HG03045 (cell line): ENCODE data around the gene ASF1B.

ENCODE experiments used
- ATAC-seq: cut with Tn5 transposase; IDR thresholded peaks from one replicate; pipeline ENCODE4 v1.9.1; 2021; ENCODE audit warnings: mild to moderate bottlenecking, moderate library complexity; ENCODE audit not compliant: unreplicated experiment

Gene ASF1B

GRCh38 chr19:14112051-14112808 lies 24.2 kb downstream of the ASF1B start:
- no peak for ATAC-seq

GRCh38 chr19:14111486-14111885 lies 24.9 kb downstream of the ASF1B start:
- ATAC-seq, result no peak

- ATAC-seq, result no peak
These were observed 25.7 kb downstream of the ASF1B start for GRCh38 chr19:14110650-14111049.

GRCh38 chr19:14107581-14108461 lies 28.6 kb downstream of the ASF1B start:
- no peak for ATAC-seq

- no peak for ATAC-seq
These were observed 29.5 kb downstream of the ASF1B start for GRCh38 chr19:14106840-14107239.

- ATAC-seq, result no peak
These were observed 30.7 kb downstream of the ASF1B start for GRCh38 chr19:14105680-14106079.

- no peak for ATAC-seq
These were observed 33.1 kb downstream of the ASF1B start for GRCh38 chr19:14103310-14103709.

GRCh38 chr19:14102756-14103155 lies 33.6 kb downstream of the ASF1B start:
- no peak for ATAC-seq

GRCh38 chr19:14102102-14102696 lies 34.2 kb downstream of the ASF1B start:
- no peak for ATAC-seq

GRCh38 chr19:14101003-14101545 lies 35.3 kb downstream of the ASF1B start:
- ATAC-seq, result no peak

- no peak for ATAC-seq
These were observed 38.7 kb downstream of the ASF1B start for GRCh38 chr19:14097532-14098151.

- no peak for ATAC-seq
These were observed 40.0 kb downstream of the ASF1B start for GRCh38 chr19:14096272-14096992.

- ATAC-seq, result no peak
These were observed 41.5 kb downstream of the ASF1B start for GRCh38 chr19:14094854-14095253.

GRCh38 chr19:14093117-14093823 lies 43.1 kb downstream of the ASF1B start:
- no peak for ATAC-seq

- peak; percentile 10 for ATAC-seq
These were observed 44.5 kb downstream of the ASF1B start for GRCh38 chr19:14091813-14092462.

GRCh38 chr19:14091081-14091812 lies 45.1 kb downstream of the ASF1B start:
- peak; percentile 53 for ATAC-seq

- ATAC-seq, result peak; percentile 45
These were observed 45.8 kb downstream of the ASF1B start, which contains the start of gene SAMD1 for GRCh38 chr19:14090509-14091080. TSS of gene SAMD1 (minus strand) at chr19:14090751.
